Measurements from ENCODE around the gene AURKA.
A peak's percentile ranks its signal among the peaks of the same experiment; 100 is the strongest.

AURKA gene

GRCh38 chr20:56389807-56390206, 2.2 kb downstream of the AURKA start:
- DNase-seq = no peak

GRCh38 chr20:56388882-56389281, 3.1 kb downstream of the AURKA start:
- no peak for DNase-seq

- DNase-seq = no peak
Observed at GRCh38 chr20:56386219-56386618, 5.8 kb downstream of the AURKA start.

GRCh38 chr20:56385130-56385529, 6.9 kb downstream of the AURKA start:
- DNase-seq = no peak

GRCh38 chr20:56383334-56383733, 8.7 kb downstream of the AURKA start:
- no peak for DNase-seq

- DNase-seq = no peak
Observed at GRCh38 chr20:56382696-56383095, 9.3 kb downstream of the AURKA start.

GRCh38 chr20:56381501-56381900, 10.5 kb downstream of the AURKA start:
- no peak for DNase-seq

- DNase-seq = no peak
Observed at GRCh38 chr20:56380375-56380774, 11.6 kb downstream of the AURKA start.

- no peak for DNase-seq
Observed at GRCh38 chr20:56378386-56378785, 13.6 kb downstream of the AURKA start.

- no peak for DNase-seq
Observed at GRCh38 chr20:56376331-56376730, 15.7 kb downstream of the AURKA start.

- no peak for DNase-seq
Observed at GRCh38 chr20:56373942-56374341, 18.1 kb downstream of the AURKA start.

GRCh38 chr20:56372850-56373249, 19.2 kb downstream of the AURKA start:
- DNase-seq = no peak

GRCh38 chr20:56371977-56372376, 20.0 kb downstream of the AURKA start:
- no peak for DNase-seq

GRCh38 chr20:56369179-56369578, 22.8 kb downstream of the AURKA start:
- DNase-seq = no peak

- no peak for DNase-seq
Observed at GRCh38 chr20:56368351-56369134, 23.5 kb downstream of the AURKA start.

- DNase-seq = no peak
Observed at GRCh38 chr20:56363491-56363890, 28.5 kb downstream of the AURKA start.

- no peak for DNase-seq
Observed at GRCh38 chr20:56362833-56363413, 29.1 kb downstream of the AURKA start.

- DNase-seq = no peak
Observed at GRCh38 chr20:56361900-56362299, 30.1 kb downstream of the AURKA start.

- peak; percentile 76 for DNase-seq
Observed at GRCh38 chr20:56360908-56361205, 31.2 kb downstream of the AURKA start.

- DNase-seq = peak; percentile 72
Observed at GRCh38 chr20:56360133-56360907, 31.7 kb downstream of the AURKA start.

GRCh38 chr20:56359212-56360132, 32.5 kb downstream of the AURKA start:
- DNase-seq = peak; percentile 82

GRCh38 chr20:56358600-56359211, 33.3 kb downstream of the AURKA start, which contains the start of gene FAM210B:
Gene FAM210B (plus strand): TSS chr20:56358974. CDS start chr20:56359006, 32 bp downstream.
- peak; percentile 91 for DNase-seq
